GM19438 (cell line): Measurements from ENCODE around the gene SMIM28.
"Not testable (repeated sequence)": the region's sequence is repeated elsewhere in the genome, so short reads cannot be mapped to it uniquely, and the experiment has no call there.

Experiments
- ATAC-seq: cut with Tn5 transposase; IDR thresholded peaks from one replicate; pipeline ENCODE4 v1.9.1; 2021; ENCODE audit warnings: low read depth; ENCODE audit not compliant: unreplicated experiment

The SMIM28 gene

GRCh38 chr6:138377844-138378243, at the start of gene SMIM28:
Gene SMIM28, plus strand, starts transcription at chr6:138377905. Its CDS starts 168 bp downstream, at chr6:138378073.
- no peak for ATAC-seq

DNA sequence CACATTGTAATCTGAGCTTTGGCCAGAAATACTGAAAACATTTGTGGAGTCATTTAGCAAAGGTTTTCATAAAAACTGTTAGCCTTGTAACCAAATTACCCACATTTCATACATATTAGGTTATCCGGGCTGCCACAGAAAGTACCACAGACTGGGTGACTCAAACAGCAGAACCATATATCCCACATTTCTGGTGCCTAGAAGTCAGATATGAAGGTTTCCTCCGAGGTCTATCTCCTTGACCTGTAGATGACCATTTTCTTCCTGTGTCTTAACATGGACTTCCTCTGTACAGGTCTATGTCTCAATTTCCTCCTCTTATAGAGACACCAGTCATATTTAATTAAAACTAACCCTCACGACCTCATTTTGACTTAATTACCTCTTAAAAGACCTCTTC, 49.5 kb upstream of the SMIM28 start:
- ATAC-seq = no peak

DNA sequence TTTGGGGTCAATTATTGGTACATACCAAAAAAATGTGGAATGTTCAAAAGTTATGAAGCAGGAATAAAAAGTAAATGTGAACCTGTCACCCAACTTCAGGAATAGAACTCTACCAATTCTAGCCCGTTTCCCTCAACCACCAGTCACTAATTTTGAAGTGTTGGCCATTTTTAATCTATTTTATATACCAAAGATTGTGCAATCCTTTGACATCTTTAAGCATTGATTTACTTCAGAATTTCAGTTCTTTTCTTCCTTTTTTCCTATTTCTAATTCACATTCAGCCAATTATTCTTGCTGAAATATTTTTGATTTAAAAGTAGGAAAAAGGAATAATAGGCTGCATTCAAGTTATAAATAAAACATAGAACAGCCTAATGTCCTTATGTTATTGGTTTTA, 46.9 kb upstream of the SMIM28 start:
- no peak for ATAC-seq

DNA sequence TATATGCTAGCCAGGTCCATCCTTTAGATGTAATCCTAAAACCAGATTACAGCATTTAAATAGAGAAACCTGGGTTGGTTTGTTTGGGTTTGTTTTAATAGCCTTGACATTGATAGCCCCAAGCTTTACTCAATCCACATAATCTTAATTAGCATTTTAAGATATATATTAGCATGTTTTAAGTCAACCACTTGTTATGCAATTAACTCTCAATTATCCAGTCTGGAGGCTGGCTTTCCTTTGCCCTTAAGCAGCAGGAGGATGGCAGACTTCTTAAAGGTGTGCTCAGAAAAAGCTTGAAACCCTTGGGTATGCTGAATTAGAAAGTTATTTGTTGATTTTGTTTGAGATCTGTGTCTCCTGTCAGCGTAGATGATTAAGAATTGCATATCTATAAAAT, 46.3 kb upstream of the SMIM28 start:
- no peak for ATAC-seq

- ATAC-seq = no peak
Observed at GRCh38 chr6:138331984-138332383, 45.7 kb upstream of the SMIM28 start.

DNA sequence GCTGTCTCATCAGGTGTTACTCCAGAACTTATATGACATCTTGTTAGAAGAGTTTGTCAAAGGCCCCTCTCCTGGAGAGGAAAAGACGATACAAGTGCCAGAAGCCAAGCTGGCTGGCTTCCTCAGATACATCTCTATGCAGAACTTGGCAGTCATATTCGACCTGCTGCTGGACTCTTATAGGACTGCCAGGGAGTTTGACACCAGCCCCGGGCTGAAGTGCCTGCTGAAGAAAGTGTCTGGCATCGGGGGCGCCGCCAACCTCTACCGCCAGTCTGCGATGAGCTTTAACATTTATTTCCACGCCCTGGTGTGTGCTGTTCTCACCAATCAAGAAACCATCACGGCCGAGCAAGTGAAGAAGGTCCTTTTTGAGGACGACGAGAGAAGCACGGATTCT, 43.7 kb upstream of the SMIM28 start:
- no peak for ATAC-seq

- no peak for ATAC-seq
Observed at GRCh38 chr6:138334963-138335362, 42.7 kb upstream of the SMIM28 start.

- ATAC-seq = no peak
Observed at GRCh38 chr6:138336221-138336620, 41.5 kb upstream of the SMIM28 start.

DNA sequence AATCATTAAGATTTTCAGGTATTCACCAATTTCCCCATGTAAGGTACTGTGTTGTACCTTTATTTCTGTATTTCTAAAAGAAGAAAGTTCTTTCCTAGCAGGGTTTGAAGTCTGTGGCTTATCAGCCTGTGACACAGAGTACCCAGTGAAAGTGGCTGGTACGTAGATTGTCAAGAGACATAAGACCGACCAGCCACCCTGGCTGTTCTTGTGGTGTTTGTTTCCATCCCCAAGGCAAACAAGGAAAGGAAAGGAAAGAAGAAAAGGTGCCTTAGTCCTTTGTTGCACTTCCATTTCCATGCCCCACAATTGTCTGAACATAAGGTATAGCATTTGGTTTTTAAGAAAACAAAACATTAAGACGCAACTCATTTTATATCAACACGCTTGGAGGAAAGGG, 40.6 kb upstream of the SMIM28 start:
- no peak for ATAC-seq

DNA sequence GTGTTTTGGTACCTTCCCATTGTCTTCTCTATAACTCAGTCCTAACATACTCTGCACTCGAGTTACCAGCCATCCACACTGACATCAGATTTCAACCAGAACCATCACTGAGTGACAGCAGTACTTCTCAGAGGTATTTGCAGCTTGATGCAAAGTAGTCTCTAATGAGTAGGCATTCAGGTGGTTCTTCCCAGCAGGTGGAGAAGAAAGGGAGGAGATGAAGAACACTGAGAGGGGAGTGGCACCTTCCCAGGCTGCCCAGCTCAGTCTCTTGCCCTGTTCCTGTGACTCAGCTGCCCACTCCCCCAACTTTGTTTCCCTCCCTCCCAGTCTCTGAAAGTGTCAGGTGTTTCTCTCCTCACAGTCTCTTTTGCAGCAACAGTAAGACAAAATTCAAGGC, 38.7 kb upstream of the SMIM28 start:
- no peak for ATAC-seq

DNA sequence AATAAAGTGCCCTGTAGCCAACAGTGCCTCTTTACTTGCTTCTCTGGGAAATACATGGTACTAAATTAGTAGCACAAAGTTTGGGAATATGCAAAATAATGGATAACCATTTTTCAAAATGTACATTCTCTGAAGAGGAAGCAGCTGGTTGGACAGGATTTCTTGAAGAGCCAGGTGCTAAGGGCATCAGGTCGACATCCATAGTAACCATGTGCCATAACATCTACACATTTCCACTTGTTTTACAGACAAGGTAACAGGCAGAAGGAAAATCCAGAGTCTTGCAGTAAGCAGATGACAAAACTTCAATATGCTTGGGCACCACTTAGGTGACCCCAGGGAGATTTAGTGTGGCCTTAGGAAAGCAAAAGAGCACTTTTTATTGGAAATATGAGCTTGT, 36.5 kb upstream of the SMIM28 start:
- ATAC-seq = no peak

- ATAC-seq = no peak
Observed at GRCh38 chr6:138343112-138343511, 34.6 kb upstream of the SMIM28 start.

GRCh38 chr6:138345565-138346285, 32.0 kb upstream of the SMIM28 start:
- no peak for ATAC-seq

GRCh38 chr6:138346302-138347195, 31.2 kb upstream of the SMIM28 start:
- no peak for ATAC-seq

GRCh38 chr6:138347864-138348263, 29.8 kb upstream of the SMIM28 start:
- ATAC-seq = no peak

DNA sequence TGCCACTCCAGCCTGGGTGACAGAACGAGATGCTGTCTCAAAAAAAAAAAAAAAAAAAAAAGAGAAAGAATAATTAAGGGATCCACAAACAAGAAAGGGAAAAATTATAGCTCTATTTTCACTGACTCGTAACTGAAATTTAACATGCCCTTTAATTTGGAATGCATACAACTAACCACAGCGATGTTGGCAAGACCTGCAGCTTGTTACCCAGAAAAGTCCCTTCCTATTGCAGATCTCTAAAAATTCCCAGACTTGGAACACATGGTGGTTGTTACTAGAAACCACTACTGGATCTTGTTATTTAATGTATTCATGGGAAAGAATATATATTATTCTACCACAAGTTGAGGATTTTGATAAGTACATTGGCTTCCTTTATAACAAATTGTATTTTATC, 27.8 kb upstream of the SMIM28 start:
- no peak for ATAC-seq

DNA sequence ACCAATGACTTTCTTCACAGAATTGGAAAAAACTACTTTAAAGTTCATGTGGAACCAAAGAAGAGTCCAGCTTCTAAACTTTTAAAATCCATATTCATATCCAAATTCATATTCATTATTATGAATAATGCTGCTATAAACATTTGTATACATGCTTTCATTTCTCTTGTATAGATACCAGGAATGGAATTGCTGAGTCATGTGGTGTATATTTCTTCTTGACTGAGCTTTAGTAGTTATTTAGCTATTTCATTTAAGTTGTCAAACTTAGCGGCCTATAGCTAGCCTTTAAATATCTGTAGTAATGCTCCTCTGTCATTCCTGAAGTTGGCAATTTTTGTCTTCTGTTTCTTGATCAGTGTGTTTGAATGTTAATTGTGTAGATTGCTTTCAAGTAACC, 19.8 kb upstream of the SMIM28 start:
- ATAC-seq = no peak

DNA sequence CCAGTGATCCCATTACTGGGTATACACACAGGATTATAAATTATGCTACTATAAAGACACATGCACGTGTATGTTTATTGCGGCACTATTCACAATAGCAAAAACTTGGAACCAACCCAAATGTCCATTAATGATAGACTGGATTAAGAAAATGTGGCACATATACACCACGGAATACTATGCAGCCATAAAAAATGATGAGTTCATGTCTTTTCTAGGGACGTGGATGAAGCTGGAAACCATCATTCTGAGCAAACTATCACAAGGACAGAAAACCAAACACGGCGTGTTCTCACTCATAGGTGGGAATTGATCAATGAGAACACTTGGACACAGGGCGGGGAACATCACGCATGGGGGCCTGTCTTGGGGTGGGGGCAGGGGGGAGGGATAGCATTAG, 9.0 kb upstream of the SMIM28 start:
- not testable (repeated sequence) for ATAC-seq

GRCh38 chr6:138370631-138371451, 6.9 kb upstream of the SMIM28 start:
- ATAC-seq = no peak

- no peak for ATAC-seq
Observed at GRCh38 chr6:138371452-138371711, 6.3 kb upstream of the SMIM28 start.

- ATAC-seq = no peak
Observed at GRCh38 chr6:138371720-138372119, 6.0 kb upstream of the SMIM28 start.
